GM18868 (cell line): Measurements from ENCODE around the gene PPP6R3.

Experiments used
- ATAC-seq: cut with Tn5 transposase; IDR thresholded peaks from one replicate; pipeline ENCODE4 v1.9.1; 2021; ENCODE audit warnings: mild to moderate bottlenecking, moderate library complexity; ENCODE audit not compliant: unreplicated experiment

PPP6R3 gene

GRCh38 chr11:68481579-68482240, 21.2 kb downstream of the PPP6R3 start:
- no peak for ATAC-seq

- ATAC-seq, result no peak
These were observed 28.1 kb downstream of the PPP6R3 start for GRCh38 chr11:68488623-68489022.

GRCh38 chr11:68495220-68495729, 34.7 kb downstream of the PPP6R3 start:
- ATAC-seq, result no peak

- no peak for ATAC-seq
These were observed 35.3 kb downstream of the PPP6R3 start for GRCh38 chr11:68495872-68496271.

- no peak for ATAC-seq
These were observed 37.2 kb downstream of the PPP6R3 start for GRCh38 chr11:68497761-68498160.

- no peak for ATAC-seq
These were observed 37.8 kb downstream of the PPP6R3 start for GRCh38 chr11:68498321-68498720.

- ATAC-seq, result no peak
These were observed 38.6 kb downstream of the PPP6R3 start for GRCh38 chr11:68498903-68499883.

- no peak for ATAC-seq
These were observed 39.7 kb downstream of the PPP6R3 start for GRCh38 chr11:68500206-68500605.

- no peak for ATAC-seq
These were observed 41.3 kb downstream of the PPP6R3 start for GRCh38 chr11:68501813-68502212.

GRCh38 chr11:68503251-68503687, 42.7 kb downstream of the PPP6R3 start:
- ATAC-seq, result no peak

GRCh38 chr11:68503792-68504191, 43.2 kb downstream of the PPP6R3 start:
- no peak for ATAC-seq

- no peak for ATAC-seq
These were observed 44.0 kb downstream of the PPP6R3 start for GRCh38 chr11:68504432-68505066.

- no peak for ATAC-seq
These were observed 45.0 kb downstream of the PPP6R3 start for GRCh38 chr11:68505596-68505995.

GRCh38 chr11:68506908-68507307, 46.4 kb downstream of the PPP6R3 start:
- no peak for ATAC-seq

- ATAC-seq, result no peak
These were observed 47.9 kb downstream of the PPP6R3 start for GRCh38 chr11:68508425-68508824.

GRCh38 chr11:68509066-68509465, 48.5 kb downstream of the PPP6R3 start:
- no peak for ATAC-seq

- no peak for ATAC-seq
These were observed 53.5 kb downstream of the PPP6R3 start for GRCh38 chr11:68513930-68514487.

- ATAC-seq, result no peak
These were observed 56.7 kb downstream of the PPP6R3 start for GRCh38 chr11:68517121-68517741.

- ATAC-seq, result no peak
These were observed 57.6 kb downstream of the PPP6R3 start for GRCh38 chr11:68518191-68518590.

GRCh38 chr11:68521969-68522652, 61.6 kb downstream of the PPP6R3 start:
- no peak for ATAC-seq
